Measurements from ENCODE around the gene SORCS1. TPM values are rescaled to one million over a fixed set of nuclear protein-coding genes. Genes with fewer than 3 reads are reported as not detected.

Gene SORCS1
- total RNA-seq, 1 experiment from 2014 or later: 1.7 TPM

DNA sequence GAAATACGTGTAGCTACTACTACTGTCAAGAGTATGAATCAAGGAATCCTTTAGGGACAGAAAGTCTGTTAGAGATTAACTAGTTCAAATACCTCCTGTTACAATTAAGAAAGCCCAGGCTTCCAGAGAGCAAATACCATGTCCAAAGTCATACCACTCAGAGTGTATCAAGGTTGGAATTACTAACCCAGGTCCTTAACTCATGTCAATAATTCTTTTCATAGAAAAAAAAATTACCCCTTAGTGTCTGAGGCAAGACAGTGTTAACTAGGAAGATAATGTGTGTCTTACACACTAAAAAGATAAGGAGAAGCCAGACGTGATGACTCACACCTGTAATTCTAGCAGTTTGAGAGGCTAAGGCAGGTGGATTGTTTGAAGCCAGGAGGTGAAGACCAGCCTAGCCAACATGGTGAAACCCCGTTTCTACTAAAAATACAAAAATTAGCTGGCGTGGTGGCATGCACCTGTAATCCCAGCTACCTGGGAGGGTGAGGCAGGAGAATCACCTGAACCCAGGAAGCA is 423.4 kb downstream of the SORCS1 start:
- TF ChIP-seq, protein P1, sequence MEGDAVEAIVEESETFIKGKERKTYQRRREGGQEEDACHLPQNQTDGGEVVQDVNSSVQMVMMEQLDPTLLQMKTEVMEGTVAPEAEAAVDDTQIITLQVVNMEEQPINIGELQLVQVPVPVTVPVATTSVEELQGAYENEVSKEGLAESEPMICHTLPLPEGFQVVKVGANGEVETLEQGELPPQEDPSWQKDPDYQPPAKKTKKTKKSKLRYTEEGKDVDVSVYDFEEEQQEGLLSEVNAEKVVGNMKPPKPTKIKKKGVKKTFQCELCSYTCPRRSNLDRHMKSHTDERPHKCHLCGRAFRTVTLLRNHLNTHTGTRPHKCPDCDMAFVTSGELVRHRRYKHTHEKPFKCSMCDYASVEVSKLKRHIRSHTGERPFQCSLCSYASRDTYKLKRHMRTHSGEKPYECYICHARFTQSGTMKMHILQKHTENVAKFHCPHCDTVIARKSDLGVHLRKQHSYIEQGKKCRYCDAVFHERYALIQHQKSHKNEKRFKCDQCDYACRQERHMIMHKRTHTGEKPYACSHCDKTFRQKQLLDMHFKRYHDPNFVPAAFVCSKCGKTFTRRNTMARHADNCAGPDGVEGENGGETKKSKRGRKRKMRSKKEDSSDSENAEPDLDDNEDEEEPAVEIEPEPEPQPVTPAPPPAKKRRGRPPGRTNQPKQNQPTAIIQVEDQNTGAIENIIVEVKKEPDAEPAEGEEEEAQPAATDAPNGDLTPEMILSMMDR (conservative IDR thresholded peaks at IDR 0.05): no peak
- peaks cover 0 to 4% of the 10 kb centered on the region in 2 experiments; a peak in 1 of 5 replicates for H3K9me3 Mint-ChIP-seq
- no peak overlapping the region for H3K27ac Mint-ChIP-seq
- no peaks in the 10 kb centered on the region for H3K36me3 Mint-ChIP-seq (ENCODE audit: insufficient read depth in 1 of 3, low read depth in 3 of 3)
- no peak overlapping the region for H2BK20ac ChIP-seq (ENCODE audit: low read depth, low read length, poor library complexity, severe bottlenecking)
- no peak overlapping the region for H3K27ac ChIP-seq (ENCODE audit: insufficient read length, low read depth, low read length)
- no peak overlapping the region for H3K4me2 ChIP-seq (ENCODE audit: insufficient read depth, insufficient read length, low read length)
- H3K4me1 Mint-ChIP-seq: peaks cover 5 to 7% of the 10 kb centered on the region in 2 experiments; a peak in 2 of 4 replicates
- H3K9me3 ChIP-seq (ENCODE audit: control insufficient read depth, low read depth, low read length): no peaks in the 10 kb centered on the region
- H2BK12ac ChIP-seq (ENCODE audit: insufficient read length, low read depth, low read length): no peak overlapping the region
- H2AFZ ChIP-seq (ENCODE audit: low read length): no peak overlapping the region
- H3K4ac ChIP-seq (ENCODE audit: low read depth, low read length): no peak overlapping the region
- H2BK5ac ChIP-seq (ENCODE audit: insufficient read length, low read length): no peak overlapping the region
- DNase-seq: no peak
- no peak overlapping the region for H2BK15ac ChIP-seq (ENCODE audit: low read depth, low read length)
- H2AK5ac ChIP-seq (ENCODE audit: insufficient read length, low read length): no peak overlapping the region
- H3K56ac ChIP-seq (ENCODE audit: insufficient read length, low read depth, low read length): no peak overlapping the region
- H3K4me3 Mint-ChIP-seq: no peak overlapping the region
- H4K5ac ChIP-seq (ENCODE audit: insufficient read length, low read depth, low read length): no peak overlapping the region
- no peak overlapping the region for H3K18ac ChIP-seq (ENCODE audit: insufficient read length, low read depth, low read length)
- H3T11ph ChIP-seq (ENCODE audit: low read length): no peak overlapping the region
- no peaks in the 10 kb centered on the region for H3K79me1 ChIP-seq (ENCODE audit: insufficient read depth, low read depth, low read length, poor library complexity, severe bottlenecking)
- no peak overlapping the region for H3K9ac ChIP-seq (ENCODE audit: extremely low read depth, insufficient read length, low read length)
- no peaks in the 10 kb centered on the region for H4K20me1 ChIP-seq (ENCODE audit: control insufficient read depth, insufficient read depth, insufficient read length)
- H3K23ac ChIP-seq (ENCODE audit: insufficient read length, low read depth, low read length): no peak overlapping the region
- H3K27me3 ChIP-seq (ENCODE audit: insufficient read depth, low read length): no peaks in the 10 kb centered on the region
- H3K4me1 ChIP-seq (ENCODE audit: insufficient read depth, low read length): no peaks in the 10 kb centered on the region
- H3K14ac ChIP-seq (ENCODE audit: insufficient read depth, low read length): no peak overlapping the region
- H3K23me2 ChIP-seq (ENCODE audit: insufficient read length, low read depth, low read length, poor library complexity, severe bottlenecking): no peaks in the 10 kb centered on the region
- H4K91ac ChIP-seq (ENCODE audit: insufficient read length, low read depth, low read length): no peak overlapping the region
- no peaks in the 10 kb centered on the region for H3K27me3 Mint-ChIP-seq (ENCODE audit: low read depth)
- no peak overlapping the region for H4K8ac ChIP-seq (replicated peaks; ENCODE audit: insufficient read length, low read depth, low read length)
- no CpG with 5 or more reads among the region's 4 CpGs for WGBS (ENCODE audit: extremely low coverage, insufficient read length, low lambda C conversion rate)
- H2BK120ac ChIP-seq (ENCODE audit: low read depth, low read length, poor library complexity, severe bottlenecking): no peak overlapping the region
- no peaks in the 10 kb centered on the region for H3K79me2 ChIP-seq (ENCODE audit: insufficient read depth, low read length)

All from H9 (cell line).